Measurements from ENCODE around the gene PLEKHS1.
"Not testable (repeated sequence)": the region's sequence is repeated elsewhere in the genome, so short reads cannot be mapped to it uniquely, and the experiment has no call there.

Gene PLEKHS1

GRCh38 chr10:113742466-113742865 is 9.0 kb upstream of the PLEKHS1 start:
- DNase-seq: no peak

- no peak for DNase-seq
Measured at GRCh38 chr10:113743594-113743993, 7.9 kb upstream of the PLEKHS1 start.

GRCh38 chr10:113745374-113745773 is 6.1 kb upstream of the PLEKHS1 start:
- DNase-seq: no peak

GRCh38 chr10:113746217-113746957 is 5.1 kb upstream of the PLEKHS1 start:
- DNase-seq: no peak

- DNase-seq: no peak
Measured at GRCh38 chr10:113752553-113752952, 1.1 kb downstream of the PLEKHS1 start.

GRCh38 chr10:113753020-113753692 is 1.7 kb downstream of the PLEKHS1 start:
- DNase-seq: peak; percentile 21 to 81 (median 55)

- no peak for DNase-seq
Measured at GRCh38 chr10:113754125-113754524, 2.6 kb downstream of the PLEKHS1 start.

- DNase-seq: no peak
Measured at GRCh38 chr10:113754768-113755167, 3.3 kb downstream of the PLEKHS1 start.

- no peak for DNase-seq
Measured at GRCh38 chr10:113756940-113757543, 5.6 kb downstream of the PLEKHS1 start.

GRCh38 chr10:113762083-113762482 is 10.6 kb downstream of the PLEKHS1 start:
- DNase-seq: no peak

- no peak for DNase-seq
Measured at GRCh38 chr10:113764582-113764981, 13.1 kb downstream of the PLEKHS1 start.

GRCh38 chr10:113765910-113766309 is 14.4 kb downstream of the PLEKHS1 start:
- DNase-seq: peak in 1 of 3 experiments; percentile 4

- DNase-seq: no peak
Measured at GRCh38 chr10:113767222-113767621, 15.7 kb downstream of the PLEKHS1 start.

GRCh38 chr10:113770346-113770745 is 18.9 kb downstream of the PLEKHS1 start:
- DNase-seq: no peak

- not testable (repeated sequence) for DNase-seq
Measured at GRCh38 chr10:113771131-113771530, 19.6 kb downstream of the PLEKHS1 start.

GRCh38 chr10:113775686-113776294 is 24.3 kb downstream of the PLEKHS1 start:
- DNase-seq: no peak

- no peak for DNase-seq
Measured at GRCh38 chr10:113776553-113776952, 25.1 kb downstream of the PLEKHS1 start.

- DNase-seq: no peak
Measured at GRCh38 chr10:113780681-113781250, 29.3 kb downstream of the PLEKHS1 start.

- no peak for DNase-seq
Measured at GRCh38 chr10:113782367-113782766, 30.9 kb downstream of the PLEKHS1 start.

- DNase-seq: no peak
Measured at GRCh38 chr10:113782986-113783704, 31.7 kb downstream of the PLEKHS1 start.

- DNase-seq: no peak
Measured at GRCh38 chr10:113788604-113789083, 37.2 kb downstream of the PLEKHS1 start.

GRCh38 chr10:113791691-113792090 is 40.2 kb downstream of the PLEKHS1 start:
- DNase-seq: no peak

All from NCI-H1417 (cell line).